Midbrain (tissue), 1 donor: ENCODE data around the gene ELFN2.
"Not testable (repeated sequence)": the region's sequence is repeated elsewhere in the genome, so short reads cannot be mapped to it uniquely, and the experiment has no call there.

Experiments used
- DNase-seq: peaks from one replicate; lab custom pipeline; 2025; lab: John Stamatoyannopoulos, UW

The ELFN2 gene

GRCh38 chr22:37409459-37410050 lies 17.7 kb downstream of the ELFN2 start:
- no peak for DNase-seq

- no peak for DNase-seq
These were observed 18.2 kb downstream of the ELFN2 start for GRCh38 chr22:37409031-37409430.

- no peak for DNase-seq
These were observed 19.4 kb downstream of the ELFN2 start for GRCh38 chr22:37407856-37408255.

GRCh38 chr22:37406441-37407235 lies 20.6 kb downstream of the ELFN2 start:
- no peak for DNase-seq

- DNase-seq: no peak
These were observed 23.2 kb downstream of the ELFN2 start for GRCh38 chr22:37404091-37404490.

- DNase-seq: no peak
These were observed 23.9 kb downstream of the ELFN2 start for GRCh38 chr22:37403267-37403960.

GRCh38 chr22:37402184-37402506 lies 25.1 kb downstream of the ELFN2 start:
- no peak for DNase-seq

GRCh38 chr22:37401401-37402183 lies 25.7 kb downstream of the ELFN2 start:
- DNase-seq: no peak

GRCh38 chr22:37400719-37401118 lies 26.6 kb downstream of the ELFN2 start:
- DNase-seq: no peak

- DNase-seq: not testable (repeated sequence)
These were observed 27.8 kb downstream of the ELFN2 start for GRCh38 chr22:37399457-37399856.

GRCh38 chr22:37397226-37397625 lies 30.1 kb downstream of the ELFN2 start:
- DNase-seq: no peak

- DNase-seq: no peak
These were observed 30.7 kb downstream of the ELFN2 start for GRCh38 chr22:37396488-37397084.

- no peak for DNase-seq
These were observed 32.9 kb downstream of the ELFN2 start for GRCh38 chr22:37394341-37394740.

- no peak for DNase-seq
These were observed 33.5 kb downstream of the ELFN2 start for GRCh38 chr22:37393746-37394145.

GRCh38 chr22:37392721-37393328 lies 34.5 kb downstream of the ELFN2 start:
- no peak for DNase-seq

GRCh38 chr22:37391702-37392101 lies 35.6 kb downstream of the ELFN2 start:
- DNase-seq: no peak

GRCh38 chr22:37390075-37390474 lies 37.2 kb downstream of the ELFN2 start:
- no peak for DNase-seq

GRCh38 chr22:37388538-37388937 lies 38.7 kb downstream of the ELFN2 start:
- DNase-seq: no peak

- DNase-seq: no peak
These were observed 39.5 kb downstream of the ELFN2 start for GRCh38 chr22:37387793-37388192.

GRCh38 chr22:37386441-37386840 lies 40.8 kb downstream of the ELFN2 start:
- DNase-seq: no peak

GRCh38 chr22:37384691-37385090 lies 42.6 kb downstream of the ELFN2 start:
- no peak for DNase-seq

- DNase-seq: no peak
These were observed 43.9 kb downstream of the ELFN2 start for GRCh38 chr22:37383341-37383740.
